HG03457 (cell line): Measurements from ENCODE around the gene PMP22.

Experiments
- ATAC-seq: cut with Tn5 transposase; IDR thresholded peaks from one replicate; pipeline ENCODE4 v1.9.1; 2021; ENCODE audit warnings: moderate number of reproducible peaks; ENCODE audit not compliant: unreplicated experiment

The PMP22 gene

DNA sequence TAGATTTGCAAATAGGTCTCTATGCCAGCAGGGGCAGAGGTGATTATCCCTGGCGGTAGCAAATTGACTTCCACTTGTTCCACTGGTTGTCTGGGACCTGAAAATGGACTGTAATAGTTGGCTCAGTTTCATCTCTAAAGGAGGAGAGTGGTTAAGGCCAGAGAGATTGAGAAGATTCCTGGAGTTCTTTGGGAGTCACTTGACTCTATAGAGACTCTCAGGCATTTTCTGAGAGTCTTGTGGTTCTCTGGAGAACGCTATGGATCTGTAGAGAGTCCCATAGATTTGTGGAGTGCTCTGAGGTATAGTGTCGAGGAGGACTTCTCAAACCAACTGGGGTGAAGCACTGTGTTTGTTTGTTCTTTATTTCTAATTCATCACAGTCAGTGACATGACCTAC is 8.9 kb upstream of the PMP22 start:
- ATAC-seq, result no peak

DNA sequence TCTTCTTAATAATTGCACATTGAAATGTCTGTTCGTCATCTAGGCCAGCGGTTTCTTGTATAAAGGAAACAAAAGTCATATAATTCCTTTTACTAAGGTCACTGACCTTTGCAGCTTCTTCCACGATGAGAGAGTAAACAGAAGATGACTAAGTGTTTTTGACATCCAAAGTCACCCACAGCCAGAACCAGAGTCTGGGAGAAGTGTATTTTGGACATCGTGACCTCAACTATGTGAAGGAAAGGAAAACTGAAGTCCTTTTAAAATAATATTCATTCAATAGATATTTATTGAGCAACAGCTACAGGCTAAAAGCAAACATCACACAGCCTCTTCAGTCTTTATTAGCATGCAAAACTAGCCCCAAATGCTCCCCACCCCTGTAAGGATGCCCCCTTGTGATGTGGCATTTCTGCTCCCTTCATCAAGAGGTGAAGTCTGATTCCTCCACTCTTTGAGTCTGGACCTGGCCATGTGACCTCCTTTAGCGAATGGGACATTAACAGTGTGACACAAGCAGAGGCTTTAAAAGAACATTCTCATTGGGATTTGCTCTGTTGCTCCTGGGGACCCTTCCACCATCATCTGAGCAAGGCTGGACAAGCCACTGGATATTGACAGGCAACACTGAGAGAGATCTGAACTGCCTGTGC is 8.1 kb upstream of the PMP22 start:
- ATAC-seq, result no peak

DNA sequence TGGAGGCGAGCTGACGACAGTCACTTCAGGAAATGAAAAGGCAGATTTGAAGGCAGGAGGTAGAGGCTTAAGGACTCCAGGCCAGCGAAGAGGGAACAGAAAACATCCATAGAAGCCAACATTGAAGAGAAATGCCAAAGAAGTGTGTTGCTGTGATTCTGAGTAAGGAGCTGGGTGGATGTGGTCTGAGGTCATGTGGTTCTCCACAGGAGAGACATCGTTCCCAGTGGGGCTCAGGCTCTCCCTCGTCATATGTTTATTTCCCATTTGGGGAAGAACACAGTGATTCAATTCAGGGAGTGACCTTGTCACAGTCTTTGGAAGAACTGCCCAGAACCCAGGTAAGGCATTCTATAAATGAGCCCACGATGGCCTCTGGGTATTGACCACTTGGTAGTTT is 6.6 kb upstream of the PMP22 start:
- ATAC-seq, result no peak

DNA sequence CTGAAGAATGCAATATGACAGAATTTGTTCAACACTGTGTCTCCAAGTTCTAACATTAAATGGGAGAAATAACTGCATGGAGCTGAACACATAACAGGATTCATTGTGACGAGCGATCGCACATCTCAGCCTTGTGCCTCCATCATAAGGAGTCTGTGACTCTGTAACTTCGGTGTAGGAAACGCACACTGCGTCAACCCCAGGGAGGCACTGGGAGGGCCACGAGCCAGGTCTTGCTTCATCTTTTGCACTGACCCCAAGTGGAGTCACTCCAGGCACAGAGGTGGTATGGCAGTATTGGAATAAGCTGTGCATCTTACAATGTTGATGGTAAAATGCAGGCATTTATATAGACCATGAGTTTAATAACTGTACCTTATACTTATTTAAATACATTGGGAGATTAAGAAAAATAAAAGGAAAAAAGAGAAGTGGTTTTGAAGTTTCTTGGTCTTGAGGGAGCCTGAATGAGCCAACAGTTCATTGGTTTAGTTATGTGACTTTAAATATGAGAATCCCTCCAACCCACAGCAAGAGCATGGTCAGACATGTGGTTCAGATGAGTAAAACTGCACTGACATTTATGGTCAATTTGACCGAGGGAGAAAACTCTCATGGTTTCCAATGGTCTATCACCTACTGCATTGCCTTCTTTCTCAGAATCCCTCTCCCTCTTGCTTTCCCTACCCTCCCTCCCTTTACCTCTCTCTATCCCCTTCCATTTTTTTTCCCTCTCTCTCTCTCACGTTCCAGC is 5.7 kb upstream of the PMP22 start:
- no peak for ATAC-seq

DNA sequence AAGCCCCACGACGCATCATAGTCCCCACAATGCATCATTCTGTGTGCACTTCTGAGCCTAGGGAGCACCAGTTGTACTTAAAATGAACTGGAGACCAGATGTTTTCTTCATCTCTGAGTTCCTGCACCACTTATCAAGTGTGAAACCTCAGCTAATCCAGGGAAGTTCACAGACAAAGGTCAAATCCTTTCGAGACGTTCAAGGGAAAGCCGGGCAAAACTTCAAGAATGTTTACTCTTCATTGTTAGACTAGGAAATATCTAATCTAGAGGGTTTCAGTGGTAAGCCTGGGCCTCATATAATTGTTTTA is 4.6 kb upstream of the PMP22 start:
- ATAC-seq, result no peak

DNA sequence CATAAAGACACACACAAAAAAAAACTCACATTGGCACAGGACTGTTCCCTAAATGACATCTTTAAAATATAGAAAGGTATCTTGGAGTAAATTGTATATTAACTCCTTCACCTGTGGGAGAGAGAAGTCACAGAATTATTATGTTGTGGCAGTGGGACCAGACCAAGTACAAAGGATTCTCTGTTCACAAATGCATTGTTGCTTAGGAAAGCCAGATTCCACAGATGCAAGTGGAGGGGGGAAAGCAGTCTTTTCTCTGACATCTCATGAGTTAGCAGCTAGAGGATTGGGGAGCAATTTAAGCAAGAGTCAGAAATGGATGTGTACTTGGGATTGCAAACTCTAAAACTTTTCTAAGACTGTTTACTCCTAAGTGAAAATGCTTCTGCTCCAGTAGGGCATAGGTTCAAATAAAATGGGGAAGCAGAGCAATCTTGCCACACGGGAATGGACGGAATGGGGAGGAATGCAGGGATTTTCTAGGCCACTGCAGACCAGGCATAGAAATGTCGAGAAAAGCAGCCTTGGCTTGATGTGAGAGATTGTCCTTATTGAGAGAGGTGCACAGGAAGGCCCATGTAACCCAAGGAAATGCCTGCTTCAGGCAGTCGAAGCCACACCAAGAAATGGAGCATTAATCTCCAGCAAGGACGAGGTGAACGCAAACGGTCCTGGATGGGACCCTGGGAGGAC is 4.1 kb upstream of the PMP22 start:
- ATAC-seq, result no peak

DNA sequence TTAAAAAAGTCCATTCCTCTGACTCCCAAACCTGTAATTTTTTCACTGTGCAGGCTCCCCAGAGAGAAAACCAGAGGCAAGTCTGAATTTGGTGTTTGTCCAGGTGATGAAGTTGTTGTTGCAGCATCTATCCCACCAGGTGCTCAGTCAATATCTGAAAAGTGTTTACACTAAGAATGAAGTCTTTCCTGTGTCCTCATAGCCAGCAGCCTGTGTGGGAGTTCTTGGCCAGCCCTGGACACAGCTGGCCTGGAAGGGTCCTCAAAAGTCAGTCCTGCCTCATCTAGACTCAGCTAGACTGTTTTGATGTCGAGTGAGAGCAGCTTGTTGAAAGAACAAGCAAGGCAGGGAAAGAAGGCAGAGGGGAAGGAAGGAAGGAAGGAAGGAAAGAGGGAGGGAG is 3.3 kb upstream of the PMP22 start:
- ATAC-seq, result no peak

DNA sequence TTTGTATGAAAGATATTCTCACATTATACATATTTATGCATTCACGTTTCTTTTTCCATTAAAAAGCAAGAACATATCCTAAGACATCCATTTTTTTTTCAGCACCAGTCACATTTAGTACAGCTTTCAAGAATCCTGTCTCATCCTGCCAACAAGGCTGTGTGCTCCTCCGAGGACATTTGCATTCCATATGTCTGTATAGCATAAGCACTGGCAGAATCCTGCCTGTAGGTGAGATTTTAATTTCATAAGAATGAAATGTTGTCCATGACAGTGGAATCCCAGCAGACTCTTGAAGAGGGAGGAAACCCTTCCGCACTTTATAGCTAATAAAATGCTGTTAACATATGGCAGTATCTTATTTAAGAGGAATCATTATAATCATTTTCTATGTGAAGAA is 2.9 kb upstream of the PMP22 start:
- ATAC-seq, result no peak

DNA sequence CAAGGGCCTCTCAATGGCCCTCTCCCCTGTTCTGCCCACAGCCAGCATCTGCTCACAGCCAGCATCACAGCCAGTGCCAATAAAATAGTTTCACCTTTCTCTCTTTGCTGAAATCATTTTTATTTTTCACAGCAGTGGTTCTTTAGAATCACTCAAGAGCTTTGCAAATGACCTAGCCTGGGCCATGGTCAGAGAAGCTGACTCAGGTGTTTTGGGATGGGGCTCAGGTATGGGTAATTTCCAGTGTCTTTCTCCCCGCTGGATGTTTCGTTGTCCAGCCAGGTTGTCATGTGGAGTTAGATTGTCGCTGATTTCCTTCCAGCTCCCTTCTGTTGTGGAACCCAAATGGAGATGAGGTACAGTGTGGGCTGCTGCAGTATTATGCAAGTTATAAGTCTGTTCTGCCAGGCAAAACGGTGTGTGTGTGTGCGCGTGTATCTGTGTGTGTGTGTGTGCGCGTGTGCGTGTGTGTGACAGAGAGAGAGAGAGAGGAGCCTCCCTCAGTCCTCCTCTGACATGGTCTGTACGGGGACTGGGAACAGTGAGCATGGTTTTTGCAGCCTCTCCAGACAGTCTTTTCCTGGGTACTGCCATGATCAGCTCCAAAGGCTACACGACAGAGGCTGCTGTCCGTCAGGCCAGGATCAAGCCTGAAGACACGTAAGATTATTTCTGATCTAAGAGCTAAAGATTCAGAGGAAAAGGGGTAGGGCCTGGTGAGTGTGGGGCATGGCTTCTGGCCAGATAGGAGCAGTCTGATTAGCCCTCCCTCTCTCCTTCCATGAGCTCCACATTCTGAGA is 1.4 kb upstream of the PMP22 start:
- no peak for ATAC-seq

DNA sequence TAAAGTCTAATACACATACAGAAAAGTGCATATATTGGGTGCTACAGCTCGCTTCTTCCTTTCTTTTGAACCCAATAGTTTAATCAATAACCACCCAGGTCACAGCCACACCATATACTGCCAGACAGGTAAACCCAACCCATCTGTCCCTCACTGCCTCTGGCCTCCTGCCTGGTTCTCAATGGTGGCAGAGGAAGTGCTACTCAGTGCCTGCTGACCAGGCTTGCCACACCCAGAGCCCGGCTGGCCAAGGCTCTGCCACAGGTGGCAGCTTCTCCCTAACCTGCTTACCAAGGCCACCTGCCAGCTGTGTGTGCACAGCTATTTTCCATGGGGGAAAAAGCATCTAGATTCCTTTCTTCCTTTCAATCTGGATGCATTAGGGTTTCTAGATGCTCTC is 584 bp downstream of the PMP22 start:
- ATAC-seq, result no peak

DNA sequence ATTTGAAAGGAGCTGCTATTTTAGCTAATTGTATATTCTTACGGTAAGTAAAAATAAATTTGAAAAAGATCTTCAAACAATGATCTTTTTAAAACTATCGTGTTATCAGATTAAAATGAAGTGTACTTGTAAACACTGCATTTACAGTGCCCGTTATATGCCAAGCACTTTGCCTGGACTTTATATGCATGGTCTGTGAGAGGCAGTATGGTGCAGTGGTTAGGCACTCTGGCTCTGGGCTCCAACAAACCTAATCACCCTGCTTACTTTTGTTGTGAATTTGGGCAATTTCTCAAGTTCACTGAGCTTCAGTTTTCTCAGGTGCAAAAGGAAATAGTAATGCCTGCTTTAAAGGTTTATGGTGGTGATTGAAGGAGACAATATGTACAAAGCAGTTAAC is 1.4 kb downstream of the PMP22 start:
- no peak for ATAC-seq

DNA sequence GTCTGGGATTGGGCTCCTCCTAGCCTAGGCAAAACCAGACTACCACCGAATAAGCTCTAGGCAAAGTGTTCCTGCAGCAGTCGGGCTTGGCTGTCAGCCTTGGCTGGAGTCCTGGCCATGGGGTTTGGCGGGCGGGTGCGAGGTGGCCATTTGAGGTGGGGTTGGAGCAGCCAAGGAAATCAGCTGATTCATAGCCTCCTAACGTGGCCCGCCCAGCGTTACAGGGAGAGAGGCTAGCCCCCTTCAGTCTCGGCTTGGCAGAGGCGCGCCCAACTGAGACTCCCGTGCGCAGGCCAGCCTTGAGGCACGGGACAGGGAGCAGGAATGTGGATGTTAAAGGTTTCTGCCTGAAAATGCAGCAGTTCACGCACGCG is 1.9 kb downstream of the PMP22 start:
- ATAC-seq, result no peak

DNA sequence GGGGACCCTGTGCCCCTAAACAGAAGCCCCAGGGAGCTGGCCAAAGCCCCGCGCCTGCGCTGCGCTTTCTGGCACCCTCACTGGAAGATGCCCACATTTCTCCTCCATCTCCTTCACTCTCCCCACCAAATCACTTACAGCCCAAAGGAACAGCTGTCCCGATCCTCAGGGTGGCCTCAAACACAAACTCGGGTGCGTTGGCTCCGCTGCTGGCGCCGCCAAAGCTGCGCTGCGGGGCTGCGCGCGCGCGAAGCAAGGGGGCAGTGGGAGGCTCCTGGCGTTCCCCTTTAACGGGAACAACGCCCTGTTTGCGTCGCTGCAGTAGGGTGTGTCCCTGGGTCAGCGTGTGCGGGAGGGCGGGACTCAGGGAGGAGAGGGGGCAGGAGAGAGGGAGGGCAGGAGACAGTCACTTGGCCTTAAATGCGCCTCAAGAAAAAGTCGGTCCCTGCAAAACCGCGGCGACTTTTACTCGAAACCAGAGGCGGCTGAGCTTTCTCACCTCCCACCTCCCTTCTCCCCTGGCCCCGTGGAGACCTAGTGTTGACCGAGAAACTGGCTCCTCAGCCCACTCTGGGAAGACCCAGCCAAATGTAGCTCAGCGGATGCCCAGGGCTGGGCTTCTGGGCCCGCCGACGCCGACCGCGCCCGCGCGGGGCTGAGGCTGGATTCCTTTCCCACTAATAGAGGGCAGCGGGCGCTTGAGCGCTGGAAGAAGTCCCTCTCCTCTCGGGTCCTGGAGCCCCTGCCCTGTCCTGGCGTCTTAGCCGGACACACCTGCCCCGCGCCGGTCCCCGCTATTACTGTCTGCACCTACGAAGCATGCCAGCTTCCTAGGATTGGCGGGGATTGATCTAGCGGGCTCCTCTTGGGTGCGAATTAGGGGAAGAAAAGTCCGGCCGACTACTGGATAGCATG is 2.6 kb downstream of the PMP22 start:
- ATAC-seq, result no peak

DNA sequence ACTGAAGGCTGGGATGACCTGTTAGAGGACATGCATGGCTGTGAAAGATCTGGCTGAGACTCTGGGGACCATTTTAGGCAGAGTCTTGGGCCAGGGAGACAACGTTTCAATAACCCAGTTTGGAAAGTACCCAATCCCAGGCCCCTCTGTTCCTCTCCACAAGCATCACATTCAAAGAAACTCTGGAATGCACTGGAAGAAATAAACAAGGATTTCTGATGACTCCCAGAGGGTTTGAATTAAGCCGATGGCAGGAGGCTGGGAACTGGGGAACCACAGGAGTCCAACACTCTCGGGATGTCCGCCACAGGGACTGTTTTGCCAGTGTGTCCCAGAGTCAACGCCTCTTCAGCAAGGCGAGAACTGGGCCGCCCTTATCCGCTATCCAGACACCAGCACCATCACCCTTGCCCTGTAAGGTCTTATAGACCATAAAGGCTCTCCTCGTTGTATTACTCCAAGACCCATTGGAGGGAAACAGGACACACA is 3.3 kb downstream of the PMP22 start:
- ATAC-seq, result no peak

DNA sequence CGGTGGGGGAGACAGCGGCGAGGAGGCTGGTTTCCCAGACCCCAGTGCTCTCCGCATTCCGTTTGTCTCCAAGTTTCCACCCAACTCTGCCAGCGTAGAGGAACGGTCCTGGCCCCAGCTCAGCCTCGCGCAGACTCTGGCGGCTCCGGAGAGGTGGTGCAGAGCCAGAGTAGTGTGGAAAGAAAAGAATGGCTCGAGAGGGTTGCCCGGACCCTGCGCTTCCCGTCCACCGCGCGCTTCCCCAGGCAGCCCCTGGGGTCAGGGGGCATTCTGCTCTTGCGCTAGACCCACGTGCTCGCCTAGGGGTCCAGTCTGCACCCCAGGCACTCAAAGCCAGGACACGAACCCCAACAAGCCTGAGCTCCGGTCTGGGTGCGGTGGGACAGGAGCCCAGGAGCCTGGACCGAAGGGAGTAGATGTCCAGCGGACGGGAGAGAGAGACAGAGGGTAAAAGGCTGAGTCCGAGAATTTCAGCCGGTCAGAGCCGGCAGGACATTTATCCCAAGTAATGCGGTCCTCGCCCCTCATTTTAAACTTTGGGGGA is 3.8 kb downstream of the PMP22 start:
- ATAC-seq, result no peak

DNA sequence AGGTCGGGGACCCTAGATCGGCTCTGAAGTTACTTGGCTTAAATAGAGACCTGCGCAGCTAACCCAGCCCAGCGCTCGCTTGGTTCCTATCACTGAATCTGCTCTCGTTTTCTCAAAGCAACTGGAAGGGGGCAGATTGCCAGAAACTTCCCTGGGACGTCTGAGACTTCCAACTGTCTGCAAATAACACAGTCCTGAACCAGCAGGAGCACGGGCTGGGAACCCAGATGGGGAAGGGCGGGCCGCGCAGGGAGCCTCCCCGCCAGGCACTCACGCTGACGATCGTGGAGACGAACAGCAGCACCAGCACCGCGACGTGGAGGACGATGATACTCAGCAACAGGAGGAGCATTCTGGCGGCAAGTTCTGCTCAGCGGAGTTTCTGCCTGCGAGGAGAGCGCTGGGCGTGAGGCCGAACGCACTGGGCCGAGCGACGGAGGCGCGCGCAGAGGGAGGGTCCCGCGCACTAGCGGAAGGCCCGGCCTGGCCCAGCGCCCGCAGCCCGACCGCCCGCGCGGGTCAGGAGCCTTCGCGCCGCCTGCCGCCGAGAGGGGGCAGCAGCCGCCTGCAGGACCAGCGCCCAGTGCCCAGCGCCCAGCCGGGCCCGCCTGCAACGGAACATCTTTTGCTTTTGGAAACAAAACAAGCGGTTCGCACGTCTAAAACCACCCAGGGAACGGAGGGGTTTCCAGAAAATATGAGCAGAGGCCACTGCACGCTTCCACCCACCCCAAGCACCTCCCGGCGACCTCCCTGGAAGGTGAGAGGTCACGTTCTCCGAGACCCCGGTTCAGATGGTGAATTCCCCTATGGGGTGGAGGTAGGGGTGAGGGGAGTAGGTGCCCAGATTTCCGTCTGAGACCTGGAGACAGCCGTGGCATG is 4.5 kb downstream of the PMP22 start:
- ATAC-seq, result no peak

DNA sequence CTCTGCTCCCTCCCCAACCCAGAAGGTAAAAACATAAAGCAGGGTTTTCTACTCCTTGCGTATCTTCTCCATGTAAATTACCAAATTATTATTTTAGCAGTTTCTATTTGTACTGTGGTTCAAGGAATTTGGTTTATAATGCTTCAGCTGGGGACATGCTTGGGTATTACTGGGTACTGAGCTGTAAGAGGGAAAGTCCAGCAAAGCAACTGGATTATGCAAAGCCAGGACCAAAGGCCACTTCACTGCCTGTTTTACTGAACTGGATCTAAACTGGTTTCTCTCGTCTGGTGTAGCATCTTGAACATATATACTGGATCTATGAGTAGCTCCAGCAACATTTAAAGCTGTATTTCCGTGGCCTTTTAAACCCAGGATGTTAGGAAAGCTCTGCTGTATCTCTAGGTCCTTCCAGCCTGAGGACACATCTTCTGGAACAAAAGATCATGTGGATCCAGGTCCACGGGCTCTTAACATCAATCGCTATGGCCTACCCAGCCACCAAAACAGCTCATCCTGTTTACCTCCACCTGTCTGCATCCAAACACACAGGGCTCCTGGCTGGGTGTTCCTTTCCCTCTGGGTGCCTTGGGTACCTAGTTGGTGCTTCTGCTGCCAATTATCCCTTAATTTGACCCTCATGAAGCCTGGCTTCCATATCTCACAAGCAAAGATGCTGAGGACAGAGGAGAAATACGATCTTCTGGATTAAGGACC is 7.2 kb downstream of the PMP22 start:
- ATAC-seq, result no peak

DNA sequence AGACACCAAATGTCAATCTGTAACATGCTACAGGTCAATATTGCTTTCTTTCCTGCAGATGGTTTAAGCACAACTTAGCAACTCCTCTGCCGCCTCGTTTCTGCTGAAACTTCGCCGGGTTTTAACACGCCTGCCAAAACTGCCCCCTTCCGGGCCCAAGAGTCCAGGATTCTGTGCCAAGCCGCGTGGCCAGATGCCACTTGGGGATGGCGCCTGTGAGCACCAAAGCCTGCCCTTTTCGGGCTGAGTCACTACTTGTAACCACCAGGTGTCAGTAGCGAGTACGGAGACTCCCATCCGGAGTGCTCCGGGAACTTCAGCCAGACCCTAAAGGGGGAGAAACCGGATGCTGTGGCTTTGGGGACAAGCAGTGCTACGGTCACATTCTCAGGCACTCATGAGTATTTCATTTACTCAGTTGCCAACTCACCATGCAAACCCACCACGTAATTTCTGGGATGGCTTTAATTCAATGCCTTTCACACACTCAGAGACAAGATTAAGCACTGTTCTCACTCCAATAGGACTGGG is 7.8 kb downstream of the PMP22 start:
- ATAC-seq, result peak; percentile 68
